Trophoblast cell (in vitro differentiated cells and primary cell): ENCODE data around the gene TF.
"Not testable (repeated sequence)": the region's sequence is repeated elsewhere in the genome, so short reads cannot be mapped to it uniquely, and the experiment has no call there.

Experiments used
- DNase-seq, 2 donors: peaks; one replicate each; pipeline ENCODE4 v3.0.0-alpha.2; 2016
- H2AFZ ChIP-seq: 2 replicates; pipeline ENCODE4 v1.6.1; 2013; ENCODE audit warnings: low read length, moderate library complexity, mild to moderate bottlenecking; ENCODE audit not compliant: insufficient read depth, poor library complexity
- H2AK5ac ChIP-seq: 2 replicates; pipeline ENCODE4 v1.6.1; 2013; ENCODE audit warnings: mild to moderate bottlenecking, low read length
- H2BK120ac ChIP-seq: 2 replicates; pipeline ENCODE4 v1.6.1; 2013; ENCODE audit warnings: low read length, mild to moderate bottlenecking, moderate library complexity; ENCODE audit not compliant: insufficient read depth, poor library complexity
- H2BK12ac ChIP-seq: 2 replicates; pipeline ENCODE4 v1.6.1; 2013; ENCODE audit warnings: mild to moderate bottlenecking, low read length, moderate library complexity
- H2BK5ac ChIP-seq: 2 replicates; pipeline ENCODE4 v1.6.1; 2013; ENCODE audit warnings: low read length, low read depth, moderate library complexity, mild to moderate bottlenecking; ENCODE audit not compliant: poor library complexity
- H3K14ac ChIP-seq: 2 replicates; pipeline ENCODE4 v1.6.1; 2013; ENCODE audit warnings: mild to moderate bottlenecking, low read length
- H3K18ac ChIP-seq: 2 replicates; pipeline ENCODE4 v1.6.1; 2013; ENCODE audit warnings: mild to moderate bottlenecking, low read length
- H3K23ac ChIP-seq: 2 replicates; pipeline ENCODE4 v1.6.1; 2013; ENCODE audit warnings: low read length
- H3K27ac ChIP-seq: 2 replicates; pipeline ENCODE4 v1.5.1; 2013; ENCODE audit warnings: low read depth, mild to moderate bottlenecking, inconsistent platforms, low read length, moderate library complexity
- H3K27me3 ChIP-seq: 2 replicates; pipeline ENCODE4 v1.6.1; 2013; ENCODE audit warnings: inconsistent platforms, mild to moderate bottlenecking, low read length, moderate library complexity; ENCODE audit not compliant: insufficient read depth
- H3K36me3 ChIP-seq, 2 experiments: 1 replicate in 1 of 2; 2 replicates in 1 of 2; pipeline ENCODE4 v1.6.1; 2013; ENCODE audit warnings: low read length in 2 of 2, mild to moderate bottlenecking in 2 of 2, moderate library complexity in 1 of 2; ENCODE audit not compliant: insufficient read depth in 2 of 2, control insufficient read depth in 1 of 2
- H3K4ac ChIP-seq: 2 replicates; pipeline ENCODE4 v1.6.1; 2013; ENCODE audit warnings: low read depth, mild to moderate bottlenecking, low read length, moderate library complexity
- H3K4me1 ChIP-seq, 2 experiments: 1 replicate in 1 of 2; 2 replicates in 1 of 2; pipeline ENCODE4 v1.6.1; 2013; ENCODE audit warnings: low read length in 2 of 2, mild to moderate bottlenecking in 2 of 2, moderate library complexity in 1 of 2; ENCODE audit not compliant: insufficient read depth in 2 of 2, control insufficient read depth in 1 of 2
- H3K4me2 ChIP-seq: 2 replicates; pipeline ENCODE4 v1.6.1; 2013; ENCODE audit warnings: inconsistent platforms, mild to moderate bottlenecking, low read length, moderate library complexity
- H3K4me3 ChIP-seq: 2 replicates; pipeline ENCODE4 v1.5.1; 2013; ENCODE audit warnings: mild to moderate bottlenecking, low read depth, low read length, inconsistent platforms
- H3K79me1 ChIP-seq: one replicate; pipeline ENCODE4 v1.6.1; 2013; ENCODE audit warnings: low read length
- H3K79me2 ChIP-seq: 2 replicates; pipeline ENCODE4 v1.6.1; 2013; ENCODE audit warnings: low read length, mild to moderate bottlenecking; ENCODE audit not compliant: control insufficient read depth, insufficient read depth, poor library complexity
- H3K9ac ChIP-seq: 2 replicates; pipeline ENCODE4 v1.6.1; 2013; ENCODE audit warnings: mild to moderate bottlenecking, low read length
- H3K9me3 ChIP-seq: 2 replicates; pipeline ENCODE4 v1.6.1; 2013; ENCODE audit warnings: low read depth, mild to moderate bottlenecking, control low read depth, inconsistent platforms, low read length; ENCODE audit not compliant: insufficient read depth
- H4K12ac ChIP-seq: 2 replicates; pipeline ENCODE4 v1.6.1; 2013; ENCODE audit warnings: low read depth, mild to moderate bottlenecking, low read length, moderate library complexity
- H4K8ac ChIP-seq: 2 replicates; pipeline ENCODE4 v1.6.1; 2013; ENCODE audit warnings: low read depth, mild to moderate bottlenecking, low read length, moderate library complexity
- H4K91ac ChIP-seq: one replicate; pipeline ENCODE4 v1.6.1; 2013; ENCODE audit warnings: low read depth, mild to moderate bottlenecking, low read length, moderate library complexity
- WGBS: extraction: QIAGEN DNeasy Blood & Tissue Kit; methylation state at CpG from one replicate; pipeline ENCODE4 v1.1.7; 2013; ENCODE audit warnings: missing lambda C conversion rate; ENCODE audit not compliant: insufficient read length, insufficient coverage; ENCODE audit errors: extremely low coverage; 5-methylcytosine and 5-hydroxymethylcytosine counted together

TF gene

GRCh38 chr3:133717424-133717823 lies 28.8 kb upstream of the TF start:
- Histone ChIP-seq H2BK120ac (no peak overlapping the region), H3K18ac (no peak overlapping the region), H4K12ac (no peak overlapping the region), H3K23ac (no peak overlapping the region), H3K4ac (no peak overlapping the region), H2AK5ac (no peak overlapping the region), H3K27ac (no peak overlapping the region), H2BK12ac (no peak overlapping the region), H2AFZ (no peak overlapping the region), H3K9me3 (peaks cover 1% of the 10 kb centered on the region), H3K4me2 (no peak overlapping the region), H3K9ac (no peak overlapping the region), H3K79me2 (no peaks in the 10 kb centered on the region), H3K36me3 (no peaks in the 10 kb centered on the region), H3K4me1 (no peaks in the 10 kb centered on the region), H4K8ac (no peak overlapping the region), H3K14ac (no peak overlapping the region), H3K4me3 (no peak overlapping the region), H3K79me1 (no peaks in the 10 kb centered on the region), H3K27me3 (no peaks in the 10 kb centered on the region), H4K91ac (no peak overlapping the region), H2BK5ac (no peak overlapping the region)
- no peak for DNase-seq
- no CpG with 5 or more reads among the region's 3 CpGs for WGBS

GRCh38 chr3:133722935-133723334 lies 23.3 kb upstream of the TF start:
- no peak overlapping the region for H4K8ac ChIP-seq
- H2BK12ac ChIP-seq, result no peak overlapping the region
- no peaks in the 10 kb centered on the region for H3K79me1 ChIP-seq
- no peak overlapping the region for H4K91ac ChIP-seq
- H3K4ac ChIP-seq, result no peak overlapping the region
- no peak overlapping the region for H3K4me2 ChIP-seq
- no peak overlapping the region for H3K9ac ChIP-seq
- no peak overlapping the region for H2AK5ac ChIP-seq
- no peak overlapping the region for H3K27ac ChIP-seq
- no peak overlapping the region for H2BK5ac ChIP-seq
- no peak for DNase-seq
- H3K4me1 ChIP-seq, result no peaks in the 10 kb centered on the region
- H3K27me3 ChIP-seq, result no peaks in the 10 kb centered on the region
- H3K14ac ChIP-seq, result no peak overlapping the region
- H4K12ac ChIP-seq, result no peak overlapping the region
- no peak overlapping the region for H2AFZ ChIP-seq
- no peaks in the 10 kb centered on the region for H3K79me2 ChIP-seq
- no peaks in the 10 kb centered on the region for H3K9me3 ChIP-seq
- no peak overlapping the region for H2BK120ac ChIP-seq
- H3K4me3 ChIP-seq, result no peak overlapping the region
- H3K23ac ChIP-seq, result no peak overlapping the region
- H3K18ac ChIP-seq, result no peak overlapping the region
- no peaks in the 10 kb centered on the region for H3K36me3 ChIP-seq

GRCh38 chr3:133730993-133731392 lies 15.2 kb upstream of the TF start:
- Histone ChIP-seq H3K27ac (no peak overlapping the region), H2AK5ac (no peak overlapping the region), H3K79me2 (no peaks in the 10 kb centered on the region), H3K4ac (no peak overlapping the region), H2BK120ac (no peak overlapping the region), H3K27me3 (no peaks in the 10 kb centered on the region), H2BK5ac (no peak overlapping the region), H4K91ac (no peak overlapping the region), H3K4me2 (no peak overlapping the region), H3K4me3 (no peak overlapping the region), H4K8ac (no peak overlapping the region), H3K9ac (no peak overlapping the region), H3K18ac (no peak overlapping the region), H2AFZ (no peak overlapping the region), H3K14ac (no peak overlapping the region), H3K4me1 (no peaks in the 10 kb centered on the region), H3K23ac (no peak overlapping the region), H3K36me3 (no peaks in the 10 kb centered on the region), H2BK12ac (no peak overlapping the region), H3K79me1 (no peaks in the 10 kb centered on the region), H4K12ac (no peak overlapping the region), H3K9me3 (peaks cover 3% of the 10 kb centered on the region)
- DNase-seq, result no peak

GRCh38 chr3:133732231-133732630 lies 14.0 kb upstream of the TF start:
- H3K36me3 ChIP-seq, result not testable (repeated sequence)

GRCh38 chr3:133733226-133733625 lies 13.0 kb upstream of the TF start:
- H2BK120ac ChIP-seq, result no peak overlapping the region
- H2BK12ac ChIP-seq, result no peak overlapping the region
- whole genome bisulfite sequencing, result no CpG with 5 or more reads among the region's 4 CpGs
- no peaks in the 10 kb centered on the region for H3K27me3 ChIP-seq
- H3K4me1 ChIP-seq, result no peaks in the 10 kb centered on the region
- no peak overlapping the region for H3K14ac ChIP-seq
- no peak overlapping the region for H2AK5ac ChIP-seq
- no peaks in the 10 kb centered on the region for H3K79me1 ChIP-seq
- no peak overlapping the region for H3K4me3 ChIP-seq
- no peak overlapping the region for H4K12ac ChIP-seq
- H2AFZ ChIP-seq, result no peak overlapping the region
- no peak overlapping the region for H2BK5ac ChIP-seq
- no peaks in the 10 kb centered on the region for H3K79me2 ChIP-seq
- no peaks in the 10 kb centered on the region for H3K36me3 ChIP-seq
- no peak overlapping the region for H4K91ac ChIP-seq
- H3K4me2 ChIP-seq, result no peak overlapping the region
- no peak overlapping the region for H3K4ac ChIP-seq
- H3K9ac ChIP-seq, result no peak overlapping the region
- no peak for DNase-seq
- no peak overlapping the region for H3K18ac ChIP-seq
- H4K8ac ChIP-seq, result no peak overlapping the region
- H3K9me3 ChIP-seq, result peaks cover 3% of the 10 kb centered on the region
- no peak overlapping the region for H3K23ac ChIP-seq
- no peak overlapping the region for H3K27ac ChIP-seq

More at GRCh38 chr3:133732231-133732630, 14.0 kb upstream of the TF start:
- H3K4me3 ChIP-seq, H3K4me2 ChIP-seq, H2BK5ac ChIP-seq, H3K14ac ChIP-seq, H4K12ac ChIP-seq, DNase-seq, H3K9ac ChIP-seq, H3K79me1 ChIP-seq, H2BK120ac ChIP-seq, H2BK12ac ChIP-seq, H3K27me3 ChIP-seq, H4K8ac ChIP-seq, H2AFZ ChIP-seq, H3K4me1 ChIP-seq, H3K18ac ChIP-seq, H4K91ac ChIP-seq, H3K79me2 ChIP-seq, H2AK5ac ChIP-seq, H3K9me3 ChIP-seq, H3K23ac ChIP-seq, H3K4ac ChIP-seq, H3K27ac ChIP-seq: not testable (repeated sequence)
- WGBS, result no CpG with 5 or more reads among the region's 6 CpGs
